GM21825 (cell line): ENCODE measurements around the gene OLFM2.
A peak's percentile ranks its signal among the peaks of the same experiment; 100 is the strongest.
"Not testable (repeated sequence)": the region's sequence is repeated elsewhere in the genome, so short reads cannot be mapped to it uniquely, and the experiment has no call there.

Experiments used
- ATAC-seq: cut with Tn5 transposase; IDR thresholded peaks from one replicate; pipeline ENCODE4 v1.9.1; 2021; ENCODE audit warnings: mild to moderate bottlenecking, moderate library complexity; ENCODE audit not compliant: unreplicated experiment

Gene OLFM2

GRCh38 chr19:9943744-9944143, 7.4 kb upstream of the OLFM2 start:
- ATAC-seq: no peak

GRCh38 chr19:9941671-9942070, 5.4 kb upstream of the OLFM2 start:
- no peak for ATAC-seq

GRCh38 chr19:9941231-9941630, 4.9 kb upstream of the OLFM2 start:
- no peak for ATAC-seq

- ATAC-seq: no peak
Measured at GRCh38 chr19:9940778-9941177, 4.5 kb upstream of the OLFM2 start.

GRCh38 chr19:9939301-9939913, 3.1 kb upstream of the OLFM2 start:
- no peak for ATAC-seq

GRCh38 chr19:9937001-9937411, 691 bp upstream of the OLFM2 start:
- ATAC-seq: no peak

GRCh38 chr19:9935506-9936325, 599 bp downstream of the OLFM2 start:
- no peak for ATAC-seq

- ATAC-seq: no peak
Measured at GRCh38 chr19:9934132-9934950, 2.0 kb downstream of the OLFM2 start.

- no peak for ATAC-seq
Measured at GRCh38 chr19:9932835-9933234, 3.5 kb downstream of the OLFM2 start.

GRCh38 chr19:9931629-9932028, 4.7 kb downstream of the OLFM2 start:
- no peak for ATAC-seq

- no peak for ATAC-seq
Measured at GRCh38 chr19:9923440-9923839, 12.9 kb downstream of the OLFM2 start.

GRCh38 chr19:9922782-9923379, 13.4 kb downstream of the OLFM2 start:
- ATAC-seq: not testable (repeated sequence)

- no peak for ATAC-seq
Measured at GRCh38 chr19:9917321-9917720, 19.0 kb downstream of the OLFM2 start.

GRCh38 chr19:9916719-9917118, 19.6 kb downstream of the OLFM2 start:
- no peak for ATAC-seq

- peak; percentile 65 for ATAC-seq
Measured at GRCh38 chr19:9914315-9915207, 21.8 kb downstream of the OLFM2 start.

- no peak for ATAC-seq
Measured at GRCh38 chr19:9914001-9914314, 22.4 kb downstream of the OLFM2 start.

GRCh38 chr19:9913237-9914000, 22.9 kb downstream of the OLFM2 start:
- no peak for ATAC-seq

GRCh38 chr19:9912551-9913236, 23.6 kb downstream of the OLFM2 start:
- ATAC-seq: no peak

- no peak for ATAC-seq
Measured at GRCh38 chr19:9911524-9912185, 24.7 kb downstream of the OLFM2 start.
